NCI-H446 (cell line): ENCODE measurements around the gene ANO10.
"Not testable (repeated sequence)": the region's sequence is repeated elsewhere in the genome, so short reads cannot be mapped to it uniquely, and the experiment has no call there.

Experiments
- DNase-seq, 2 experiments: peaks; one replicate each; lab custom pipeline; 2025; lab: John Stamatoyannopoulos, UW

Gene ANO10

GRCh38 chr3:43473244-43473643 lies 148.6 kb downstream of the ANO10 start:
- no peak for DNase-seq

GRCh38 chr3:43468133-43468532 lies 153.7 kb downstream of the ANO10 start:
- no peak for DNase-seq

- no peak for DNase-seq
Measured at GRCh38 chr3:43465109-43465508, 156.7 kb downstream of the ANO10 start.

GRCh38 chr3:43462566-43462965 lies 159.2 kb downstream of the ANO10 start:
- not testable (repeated sequence) for DNase-seq

- DNase-seq = no peak
Measured at GRCh38 chr3:43461345-43461744, 160.5 kb downstream of the ANO10 start.

- DNase-seq = not testable (repeated sequence)
Measured at GRCh38 chr3:43457038-43457437, 164.8 kb downstream of the ANO10 start.

- no peak for DNase-seq
Measured at GRCh38 chr3:43455233-43455632, 166.6 kb downstream of the ANO10 start.

- DNase-seq = no peak
Measured at GRCh38 chr3:43453981-43454380, 167.8 kb downstream of the ANO10 start.

GRCh38 chr3:43451670-43452254 lies 170.0 kb downstream of the ANO10 start:
- DNase-seq = no peak

- no peak for DNase-seq
Measured at GRCh38 chr3:43448098-43448497, 173.7 kb downstream of the ANO10 start.

- DNase-seq = no peak
Measured at GRCh38 chr3:43445820-43446219, 176.0 kb downstream of the ANO10 start.

- DNase-seq = no peak
Measured at GRCh38 chr3:43442872-43443395, 178.9 kb downstream of the ANO10 start.

- no peak for DNase-seq
Measured at GRCh38 chr3:43436507-43437140, 185.2 kb downstream of the ANO10 start.

GRCh38 chr3:43435706-43436105 lies 186.1 kb downstream of the ANO10 start:
- DNase-seq = no peak

GRCh38 chr3:43434431-43434830 lies 187.4 kb downstream of the ANO10 start:
- no peak for DNase-seq

GRCh38 chr3:43432462-43432861 lies 189.3 kb downstream of the ANO10 start:
- DNase-seq = no peak

GRCh38 chr3:43426388-43426787 lies 195.4 kb downstream of the ANO10 start:
- DNase-seq = no peak

GRCh38 chr3:43425829-43426228 lies 196.0 kb downstream of the ANO10 start:
- DNase-seq = no peak

- no peak for DNase-seq
Measured at GRCh38 chr3:43423639-43424038, 198.2 kb downstream of the ANO10 start.

GRCh38 chr3:43423142-43423541 lies 198.7 kb downstream of the ANO10 start:
- DNase-seq = peak in 1 of 2 experiments; percentile 19

- peak; percentile 13 to 78 for DNase-seq
Measured at GRCh38 chr3:43418601-43419272, 203.1 kb downstream of the ANO10 start.

- no peak for DNase-seq
Measured at GRCh38 chr3:43417133-43417532, 204.7 kb downstream of the ANO10 start.

GRCh38 chr3:43415088-43415487 lies 206.7 kb downstream of the ANO10 start:
- DNase-seq = no peak
